GM21526 (cell line): ENCODE data around the gene RHBG.

Experiments used
- ATAC-seq: cut with Tn5 transposase; IDR thresholded peaks from one replicate; pipeline ENCODE4 v1.9.1; 2021; ENCODE audit warnings: moderate library complexity; ENCODE audit not compliant: unreplicated experiment, low FRiP score

RHBG gene

GRCh38 chr1:156402331-156403020 lies 33.5 kb downstream of the RHBG start:
- no peak for ATAC-seq

GRCh38 chr1:156405670-156406069 lies 36.7 kb downstream of the RHBG start:
- ATAC-seq = no peak

GRCh38 chr1:156406251-156406650 lies 37.2 kb downstream of the RHBG start:
- no peak for ATAC-seq

GRCh38 chr1:156407344-156407743 lies 38.3 kb downstream of the RHBG start:
- no peak for ATAC-seq

GRCh38 chr1:156407760-156408159 lies 38.7 kb downstream of the RHBG start:
- ATAC-seq = no peak

GRCh38 chr1:156409439-156409838 lies 40.4 kb downstream of the RHBG start:
- no peak for ATAC-seq

- ATAC-seq = no peak
Measured at GRCh38 chr1:156410238-156410637, 41.2 kb downstream of the RHBG start.

- no peak for ATAC-seq
Measured at GRCh38 chr1:156410740-156411139, 41.7 kb downstream of the RHBG start.

GRCh38 chr1:156412653-156413321 lies 43.8 kb downstream of the RHBG start:
- ATAC-seq = no peak

GRCh38 chr1:156413391-156414246 lies 44.6 kb downstream of the RHBG start:
- no peak for ATAC-seq

- no peak for ATAC-seq
Measured at GRCh38 chr1:156414461-156415064, 45.6 kb downstream of the RHBG start.

GRCh38 chr1:156416993-156417392 lies 48.0 kb downstream of the RHBG start:
- no peak for ATAC-seq

- no peak for ATAC-seq
Measured at GRCh38 chr1:156417401-156418020, 48.5 kb downstream of the RHBG start.

GRCh38 chr1:156418416-156419070 lies 49.5 kb downstream of the RHBG start:
- no peak for ATAC-seq

- no peak for ATAC-seq
Measured at GRCh38 chr1:156419854-156420204, 50.8 kb downstream of the RHBG start.

- ATAC-seq = no peak
Measured at GRCh38 chr1:156420205-156421061, 51.4 kb downstream of the RHBG start.

- ATAC-seq = peak; percentile 76
Measured at GRCh38 chr1:156421062-156421938, 52.3 kb downstream of the RHBG start.

- no peak for ATAC-seq
Measured at GRCh38 chr1:156421939-156422601, 53.1 kb downstream of the RHBG start.
